AG04450 (cell line): Measurements from ENCODE around the gene LIN9. TPM values are rescaled to one million over a fixed set of nuclear protein-coding genes. Genes with fewer than 3 reads are reported as not detected.
A peak's percentile ranks its signal among the peaks of the same experiment; 100 is the strongest.

ENCODE experiments used
- CTCF ChIA-PET: fragments of 300-600, 350-600 bp; formaldehyde crosslinking; extraction: SDS; loops from one replicate; lab custom pipeline; 2022; ENCODE audit warnings: antibody characterized with exemption, inconsistent platforms; lab: Charles Lee
- POLR2A ChIA-PET: fragments of 350-600 bp; formaldehyde crosslinking; extraction: SDS; loops from one replicate; lab custom pipeline; 2021; ENCODE audit warnings: antibody characterized with exemption, inconsistent platforms; lab: Yijun Ruan, JAX
- DNase-seq: peaks from one replicate; pipeline ENCODE4 v3.0.0-alpha.2; 2011; ENCODE audit warnings: low read depth, low spot score
- H3K27ac ChIP-seq: one replicate; pipeline ENCODE4 v1.5.1; 2012; ENCODE audit warnings: low read depth, low read length, control low read depth
- H3K27me3 ChIP-seq: one replicate; pipeline ENCODE4 v1.6.0; 2012; ENCODE audit warnings: low read length; ENCODE audit not compliant: control insufficient read depth, insufficient read depth
- H3K4me3 ChIP-seq: 2 replicates; pipeline ENCODE4 v1.5.1; 2011; ENCODE audit warnings: mild to moderate bottlenecking, low read depth, low read length, control low read depth
- H3K9me3 ChIP-seq: 2 replicates; pipeline ENCODE4 v1.5.1; 2012; ENCODE audit warnings: low read length; ENCODE audit not compliant: control insufficient read depth, insufficient read depth
- CTCF ChIP-seq: IDR thresholded peaks from 2 replicates; pipeline ENCODE4 v1.5.1; 2011; ENCODE audit warnings: low read depth, low read length, control low read depth, inconsistent platforms
- polyA plus RNA-seq: library from polyadenylated mRNA; depleted of rRNA; stranded (reverse); fragments of >200 nt; gene quantifications from 2 replicates; pipeline ENCODE4 v1.2.3, GENCODE V29; 2011; rRNA removed

Gene LIN9
- polyA plus RNA-seq, 1 experiment = 2.2 TPM

GRCh38 chr1:226187019-226187322, 122.0 kb downstream of the LIN9 start:
- H3K9me3 ChIP-seq = no peaks in the 10 kb centered on the region
- CTCF ChIA-PET = interaction anchor here (0.6 kb wide), 1 partner anchor 61 kb away, joined by 3 read pairs; no protein-coding TSS in a partner anchor
- no peak for TF ChIP-seq CTCF
- POLR2A ChIA-PET = no interaction called here
- H3K27ac ChIP-seq = peak overlapping the region; percentile 65
- DNase-seq = no peak
- peak overlapping the region; percentile 97 for H3K4me3 ChIP-seq
- H3K27me3 ChIP-seq = no peaks in the 10 kb centered on the region

- Histone ChIP-seq H3K27me3 (no peaks in the 10 kb centered on the region), H3K9me3 (no peaks in the 10 kb centered on the region), H3K4me3 (peak within 1 kb of the TSS; percentile 97), H3K27ac (peak within 1 kb of the TSS; percentile 65)
- ChIA-PET POLR2A (no interaction called here), CTCF (interaction anchor here (0.6 to 2.6 kb wide), 2 partner anchors 60 to 61 kb away, joined by 3 to 27 read pairs; no protein-coding TSS in a partner anchor)
- no peak; the same call in 1 of the 2 replicates for TF ChIP-seq CTCF
- DNase-seq = peak; percentile 55
Measured at GRCh38 chr1:226186124-226187018, 122.6 kb downstream of the LIN9 start, which contains the start of gene ACBD3. ACBD3 (minus strand) TSS chr1:226186741; CDS start chr1:226186675, 66 bp downstream.

- no peak for TF ChIP-seq CTCF
- no peaks in the 10 kb centered on the region for H3K27me3 ChIP-seq
- H3K9me3 ChIP-seq = no peaks in the 10 kb centered on the region
- CTCF ChIA-PET = interaction anchor here (0.6 to 2.6 kb wide), 6 partner anchors 12 to 121 kb away, joined by 3 to 27 read pairs (median 8); no protein-coding TSS in a partner anchor
- DNase-seq = no peak
- POLR2A ChIA-PET = interaction anchor here (0.6 kb wide), 1 partner anchor 279 kb away, joined by 4 read pairs; no protein-coding TSS in a partner anchor
- peak overlapping the region; percentile 97 for H3K4me3 ChIP-seq
- peak overlapping the region; percentile 65 for H3K27ac ChIP-seq
Measured at GRCh38 chr1:226185141-226186036, 123.6 kb downstream of the LIN9 start.

- Histone ChIP-seq H3K9me3 (no peaks in the 10 kb centered on the region), H3K27ac (no peak overlapping the region), H3K27me3 (no peaks in the 10 kb centered on the region), H3K4me3 (no peak overlapping the region)
- TF ChIP-seq CTCF = peak; percentile 39
- no peak for DNase-seq
- POLR2A ChIA-PET = interaction anchor here (1.2 kb wide), 1 partner anchor 13 kb away, joined by 3 read pairs; no protein-coding TSS in a partner anchor
- CTCF ChIA-PET = interaction anchor here (0.9 to 6.5 kb wide), 4 partner anchors 15 to 57 kb away, joined by 3 to 37 read pairs (median 6); no protein-coding TSS in a partner anchor
Measured at GRCh38 chr1:226181996-226182714, 126.8 kb downstream of the LIN9 start.

Other genes with a start within 250 kb of the LIN9 start
- 260 and 330 TPM in 2 replicates for gene H3-3A, start 246.4 kb downstream of the LIN9 start, polyA plus RNA-seq
- 49.6 and 63.0 TPM in 2 replicates for gene ACBD3, start 122.4 kb downstream of the LIN9 start, polyA plus RNA-seq
- 0.12 and 0.21 TPM in 2 replicates for gene MIXL1, start 85.5 kb downstream of the LIN9 start, polyA plus RNA-seq
- gene PARP1, start 98.9 kb upstream of the LIN9 start, polyA plus RNA-seq = 101 and 111 TPM in 2 replicates
- gene STUM, start 239.6 kb upstream of the LIN9 start, polyA plus RNA-seq = not detected in 2 replicates